WTC11 (cell line): ENCODE measurements around the gene AP5B1. TPM values are rescaled to one million over a fixed set of nuclear protein-coding genes. Genes with fewer than 3 reads are reported as not detected.

Source experiments
- ATF2 ChIP-seq: sonication (generic); formaldehyde crosslinking; IDR thresholded peaks from 2 replicates; pipeline ENCODE4 v1.8.1; 2022; ENCODE audit warnings: low read depth, missing genetic modification reagents, borderline replicate concordance
- CBFB ChIP-seq: sonication (generic); formaldehyde crosslinking; IDR thresholded peaks from 2 replicates; pipeline ENCODE4 v1.8.1; 2022; ENCODE audit warnings: mild to moderate bottlenecking, low read depth, missing genetic modification reagents
- CREB1 ChIP-seq: sonication (generic); formaldehyde crosslinking; IDR thresholded peaks from 2 replicates; pipeline ENCODE4 v1.8.0; 2023; ENCODE audit warnings: mild to moderate bottlenecking, missing genetic modification reagents
- E2F1 ChIP-seq: sonication (generic); formaldehyde crosslinking; IDR thresholded peaks from 2 replicates; pipeline ENCODE4 v1.8.0; 2022; ENCODE audit warnings: mild to moderate bottlenecking, missing genetic modification reagents
- E2F4 ChIP-seq: sonication (generic); formaldehyde crosslinking; IDR thresholded peaks from 2 replicates; pipeline ENCODE4 v1.8.1; 2022; ENCODE audit warnings: low read depth, mild to moderate bottlenecking, moderate library complexity, missing genetic modification reagents, borderline replicate concordance
- E2F5 ChIP-seq: sonication (generic); formaldehyde crosslinking; IDR thresholded peaks from 2 replicates; pipeline ENCODE4 v1.8.1; 2022; ENCODE audit warnings: mild to moderate bottlenecking, moderate library complexity, missing genetic modification reagents
- EMX1 ChIP-seq: fragments of 250-450 bp; sonication (Bioruptor Pico); IDR thresholded peaks from 2 replicates; pipeline ENCODE4 v1.8.0; 2021; ENCODE audit warnings: mild to moderate bottlenecking
- HMGA2 ChIP-seq: fragments of 250-450 bp; sonication (Bioruptor Pico); IDR thresholded peaks from 2 replicates; pipeline ENCODE4 v1.4.0; 2021; ENCODE audit warnings: mild to moderate bottlenecking, moderate library complexity
- JUN ChIP-seq: sonication (generic); formaldehyde crosslinking; IDR thresholded peaks from 2 replicates; pipeline ENCODE4 v1.8.0; 2023; ENCODE audit warnings: mild to moderate bottlenecking, missing genetic modification reagents
- MAX ChIP-seq: sonication (generic); formaldehyde crosslinking; IDR thresholded peaks from 2 replicates; pipeline ENCODE4 v1.8.0; 2022; ENCODE audit warnings: mild to moderate bottlenecking, missing genetic modification reagents
- MYBL2 ChIP-seq: sonication (generic); formaldehyde crosslinking; IDR thresholded peaks from 2 replicates; pipeline ENCODE4 v1.8.1; 2023; ENCODE audit warnings: mild to moderate bottlenecking, moderate library complexity, missing genetic modification reagents
- NR3C1 ChIP-seq: sonication (generic); formaldehyde crosslinking; conservative IDR thresholded peaks from 2 replicates; pipeline ENCODE4 v1.8.1; 2023; ENCODE audit warnings: low read depth, mild to moderate bottlenecking, missing genetic modification reagents
- PREB ChIP-seq: sonication (generic); formaldehyde crosslinking; IDR thresholded peaks from 2 replicates; pipeline ENCODE4 v1.8.1; 2022; ENCODE audit warnings: mild to moderate bottlenecking, missing genetic modification reagents, moderate library complexity, borderline replicate concordance
- PRRX2 ChIP-seq: fragments of 250-450 bp; sonication (Bioruptor Pico); IDR thresholded peaks from 2 replicates; pipeline ENCODE4 v1.8.0; 2021; ENCODE audit warnings: mild to moderate bottlenecking
- SP1 ChIP-seq: sonication (generic); formaldehyde crosslinking; conservative IDR thresholded peaks from 2 replicates; pipeline ENCODE4 v1.8.1; 2022; ENCODE audit warnings: missing genetic modification reagents
- STAT6 ChIP-seq: sonication (generic); formaldehyde crosslinking; conservative IDR thresholded peaks from 2 replicates; pipeline ENCODE4 v1.8.1; 2023; ENCODE audit warnings: mild to moderate bottlenecking, low read depth, missing genetic modification reagents, moderate library complexity
- TEAD4 ChIP-seq: sonication (generic); formaldehyde crosslinking; IDR thresholded peaks from 2 replicates; pipeline ENCODE4 v1.8.0; 2022; ENCODE audit warnings: mild to moderate bottlenecking, missing genetic modification reagents
- USF2 ChIP-seq: sonication (generic); formaldehyde crosslinking; IDR thresholded peaks from 2 replicates; pipeline ENCODE4 v1.8.1; 2023; ENCODE audit warnings: mild to moderate bottlenecking, missing genetic modification reagents, moderate library complexity
- ZBTB43 ChIP-seq: sonication (generic); formaldehyde crosslinking; IDR thresholded peaks from 2 replicates; pipeline ENCODE4 v1.8.1; 2023; ENCODE audit warnings: mild to moderate bottlenecking, missing genetic modification reagents
- ZNF281 ChIP-seq: sonication (generic); formaldehyde crosslinking; IDR thresholded peaks from 2 replicates; pipeline ENCODE4 v1.8.0; 2023; ENCODE audit warnings: mild to moderate bottlenecking, missing genetic modification reagents
- total RNA-seq: library from RNA; stranded (reverse); gene quantifications from 3 replicates; pipeline ENCODE4 v1.2.3, GENCODE V29; 2021

AP5B1 gene
- total RNA-seq, 1 experiment from 2014 or later: 17.2 TPM

GRCh38 chr11:65779919-65780769 is 632 bp downstream of the AP5B1 start (continued):
- TF ChIP-seq ZNF281 (CRISPR knock-in tag): no peak
- TF ChIP-seq MYBL2 (CRISPR knock-in tag): 0 out of 2 replicates have a peak, but pooled peaks have one; percentile 51
- TF ChIP-seq E2F5 (CRISPR knock-in tag): peak; percentile 85
- TF ChIP-seq E2F1 (CRISPR knock-in tag): no peak
- no peak for TF ChIP-seq EMX1 (CRISPR knock-in tag)
- TF ChIP-seq E2F4 (CRISPR knock-in tag): 0 out of 2 replicates have a peak, but pooled peaks have one; percentile 34
- TF ChIP-seq MAX: peak; percentile 58; the same call in 1 of the 2 replicates
- 0 out of 2 replicates have a peak, but pooled peaks have one; percentile 31 for TF ChIP-seq ZBTB43 (CRISPR knock-in tag)
- TF ChIP-seq HMGA2 (CRISPR knock-in tag): no peak
- no peak for TF ChIP-seq ATF2
- no peak for TF ChIP-seq PREB (CRISPR knock-in tag)
- peak; percentile 85 for TF ChIP-seq SP1 (CRISPR knock-in tag)
- peak; percentile 26; the same call in 1 of the 2 replicates for TF ChIP-seq USF2 (CRISPR knock-in tag)
- peak; percentile 91 for TF ChIP-seq CBFB (CRISPR knock-in tag)
- no peak for TF ChIP-seq STAT6 (CRISPR knock-in tag)
- no peak for TF ChIP-seq CREB1
- TF ChIP-seq NR3C1 (CRISPR knock-in tag): no peak
- no peak for TF ChIP-seq PRRX2
- TF ChIP-seq TEAD4 (CRISPR knock-in tag): no peak
- TF ChIP-seq JUN: no peak
